ENCODE results near the gene ZNF837.
"Not testable (repeated sequence)": the region's sequence is repeated elsewhere in the genome, so short reads cannot be mapped to it uniquely, and the experiment has no call there.

The ZNF837 gene

GRCh38 chr19:58380662-58381459, at the start of gene ZNF837:
ZNF837 (minus strand) TSS chr19:58381030; CDS start chr19:58369332, 11,698 bp downstream.
- DNase-seq (ENCODE audit: low read depth in 2 of 2) = peak; percentile 93 to 94

GRCh38 chr19:58429745-58430144, 48.9 kb upstream of the ZNF837 start:
- no peak for DNase-seq (ENCODE audit: low read depth in 2 of 2)

GRCh38 chr19:58428617-58429016, 47.8 kb upstream of the ZNF837 start:
- no peak for DNase-seq (ENCODE audit: low read depth in 2 of 2)

GRCh38 chr19:58417071-58417470, 36.2 kb upstream of the ZNF837 start:
- DNase-seq (ENCODE audit: low read depth in 2 of 2) = no peak

- no peak for DNase-seq (ENCODE audit: low read depth in 2 of 2)
Measured at GRCh38 chr19:58416604-58417003, 35.8 kb upstream of the ZNF837 start.

- DNase-seq (ENCODE audit: low read depth in 2 of 2) = no peak
Measured at GRCh38 chr19:58409010-58409790, 28.4 kb upstream of the ZNF837 start.

GRCh38 chr19:58408152-58409009, 27.6 kb upstream of the ZNF837 start, which contains the start of gene ZNF584:
ZNF584 (plus strand) TSS chr19:58408649; CDS start chr19:58409148, 499 bp downstream.
- peak; percentile 82 to 90 for DNase-seq (ENCODE audit: low read depth in 2 of 2)

- DNase-seq (ENCODE audit: low read depth in 2 of 2) = no peak
Measured at GRCh38 chr19:58407658-58408151, 26.9 kb upstream of the ZNF837 start.

GRCh38 chr19:58406818-58407657, 26.2 kb upstream of the ZNF837 start:
- no peak for DNase-seq (ENCODE audit: low read depth in 2 of 2)

GRCh38 chr19:58403920-58404478, 23.2 kb upstream of the ZNF837 start:
- not testable (repeated sequence) for DNase-seq (ENCODE audit: low read depth in 2 of 2)

- no peak for DNase-seq (ENCODE audit: low read depth in 2 of 2)
Measured at GRCh38 chr19:58401840-58402421, 21.1 kb upstream of the ZNF837 start.

GRCh38 chr19:58400916-58401839, 20.3 kb upstream of the ZNF837 start:
- peak; percentile 97 to 98 for DNase-seq (ENCODE audit: low read depth in 2 of 2)

- no peak for DNase-seq (ENCODE audit: low read depth in 2 of 2)
Measured at GRCh38 chr19:58400316-58400915, 19.6 kb upstream of the ZNF837 start.

GRCh38 chr19:58399903-58400302, 19.1 kb upstream of the ZNF837 start:
- DNase-seq (ENCODE audit: low read depth in 2 of 2) = no peak

GRCh38 chr19:58398545-58398944, 17.7 kb upstream of the ZNF837 start:
- no peak for DNase-seq (ENCODE audit: low read depth in 2 of 2)

- DNase-seq (ENCODE audit: low read depth in 2 of 2) = no peak
Measured at GRCh38 chr19:58398087-58398486, 17.3 kb upstream of the ZNF837 start.

GRCh38 chr19:58397533-58398037, 16.8 kb upstream of the ZNF837 start:
- no peak for DNase-seq (ENCODE audit: low read depth in 2 of 2)

Measured in stimulated activated CD8-positive, alpha-beta memory T cell treated with anti-CD3 and anti-CD28 coated beads, Interleukin-7, amount 100 ng/mL, for 1 hour (primary cell).